Myometrial cell (primary cell): ENCODE data around the gene CFAP54. TPM values are rescaled to one million over a fixed set of nuclear protein-coding genes. Genes with fewer than 3 reads are reported as not detected.

ENCODE experiments used
- total RNA-seq: library from RNA; depleted of rRNA; stranded (reverse); fragments of >200 nt; gene quantifications from 2 replicates; pipeline ENCODE4 v1.2.3, GENCODE V29; 2015

CFAP54 gene, protein sequence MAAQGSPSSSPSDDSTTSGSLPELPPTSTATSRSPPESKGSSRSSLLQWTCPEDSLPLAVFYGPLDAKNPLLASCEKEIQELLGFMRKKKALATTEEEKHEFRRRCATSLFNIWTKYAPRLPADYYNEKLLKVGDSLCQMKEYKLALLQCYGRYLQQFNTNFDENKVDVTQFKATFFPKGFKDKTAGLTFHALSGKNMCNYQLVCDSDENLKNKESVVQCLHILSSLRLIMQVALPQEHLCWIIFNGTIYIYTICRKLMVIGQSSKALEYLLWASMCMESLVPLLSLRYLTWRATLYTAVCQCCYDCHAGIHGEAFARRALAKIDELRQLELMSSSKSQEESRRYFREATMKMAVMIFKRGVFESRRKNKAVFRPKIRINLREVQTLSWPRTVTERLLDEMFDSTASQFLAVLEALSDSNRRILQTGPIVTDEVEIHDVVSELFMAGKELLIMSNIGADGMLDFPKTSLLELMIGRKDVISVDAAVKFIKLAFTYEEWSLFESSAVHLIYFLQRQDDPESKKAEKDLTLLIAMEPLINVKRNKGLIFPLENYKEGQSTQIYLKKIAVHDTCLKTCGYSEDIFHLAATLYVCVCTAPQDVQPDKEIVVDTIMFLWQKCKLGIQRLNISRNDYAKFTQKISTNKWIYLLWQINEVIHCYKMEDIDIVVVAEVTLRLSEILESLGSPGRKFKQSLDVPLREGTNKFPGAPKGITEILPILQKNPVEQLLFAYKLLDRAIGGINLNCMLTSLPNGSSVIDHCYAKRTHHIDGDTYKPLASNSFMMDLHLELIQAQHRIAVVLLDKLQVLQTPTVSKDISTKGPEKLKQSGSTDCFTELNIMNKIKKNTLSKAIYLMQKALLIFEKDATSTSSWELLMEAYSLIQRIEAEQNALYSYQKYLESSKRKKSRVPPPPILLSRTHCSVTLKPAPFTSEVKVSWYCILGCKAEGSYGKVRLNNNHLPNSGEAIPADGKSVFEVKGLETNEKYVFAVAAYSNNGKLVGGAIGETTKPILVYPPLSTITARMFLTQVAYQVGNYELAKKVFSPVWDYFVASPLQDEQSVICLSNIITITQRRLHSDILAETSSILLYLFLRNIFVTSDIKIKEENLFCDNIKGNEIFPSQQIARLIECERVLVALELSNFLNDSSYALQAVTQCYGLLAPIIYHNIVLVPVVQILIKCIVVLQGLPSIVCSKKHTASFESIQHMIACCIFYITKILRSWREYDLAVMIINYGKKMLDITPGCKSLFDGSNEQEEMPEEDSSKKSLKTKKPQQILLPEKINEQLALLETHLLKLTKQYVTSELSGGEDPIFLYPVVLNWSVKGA (N-terminal part only)
- 1.6 and 2.6 TPM in 2 replicates for total RNA-seq

GRCh38 chr12:96489392-96490056 is at the start of gene CFAP54:
Gene CFAP54 (plus strand): TSS chr12:96489577. CDS start chr12:96489610, 33 bp downstream.

GRCh38 chr12:96906849-96907670 is 417.7 kb downstream of the CFAP54 start, which contains the start of gene NEDD1:
Gene NEDD1 (plus strand): TSS chr12:96907257. CDS start chr12:96909760, 2,503 bp downstream.

Other genes starting within 250 kb of the CFAP54 start
- gene CDK17, start 89.1 kb upstream of the CFAP54 start, total RNA-seq = 27.4 and 53.7 TPM in 2 replicates